ENCODE data around the gene UBR1. TPM values are rescaled to one million over a fixed set of nuclear protein-coding genes. Genes with fewer than 3 reads are reported as not detected.
A peak's percentile ranks its signal among the peaks of the same experiment; 100 is the strongest.
"Not testable (repeated sequence)": the region's sequence is repeated elsewhere in the genome, so short reads cannot be mapped to it uniquely, and the experiment has no call there.

UBR1 gene
- 10 to 100 TPM; 18.1 to 25.3 (median 23.1) TPM for polyA plus RNA-seq (ENCODE audit: insufficient read length in 4 of 4)

DNA sequence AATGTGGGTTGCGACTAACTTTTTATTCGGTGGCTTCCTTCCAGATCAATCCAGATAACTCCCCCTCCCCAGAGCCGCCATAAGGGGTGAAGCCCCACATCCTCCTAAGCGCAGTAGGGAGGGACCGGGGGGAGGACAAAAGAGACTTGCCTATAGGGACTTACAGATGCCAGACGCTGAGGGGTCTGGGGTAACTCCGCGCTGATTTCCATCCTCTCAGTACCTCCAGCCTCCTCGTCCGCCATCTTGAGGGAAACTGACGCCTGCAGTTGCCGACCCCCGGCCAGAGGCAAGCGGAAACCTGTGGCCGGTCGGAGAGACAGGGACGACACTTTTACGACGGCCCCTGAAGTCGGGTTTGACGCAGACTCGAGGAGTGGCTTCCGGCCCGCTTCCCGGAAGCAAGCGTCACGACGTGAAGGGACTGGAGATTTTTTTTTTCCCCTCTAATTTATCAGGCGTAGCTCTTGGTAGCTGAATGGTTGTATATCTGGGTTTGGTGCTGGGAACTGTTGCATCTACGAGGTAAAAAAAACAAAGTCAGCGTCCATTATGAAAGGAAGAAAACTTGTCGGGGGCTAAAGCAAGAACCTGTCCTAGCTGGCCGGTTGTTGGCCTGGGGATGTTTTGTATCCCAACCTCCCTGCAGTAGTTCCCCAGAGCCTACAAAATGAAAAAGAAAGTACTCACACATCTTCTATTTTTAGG, at the start of gene UBR1:
TSS of gene UBR1 (minus strand) at position 261 of the 708 bp plus-strand sequence. CDS start at position 245, 16 bp downstream.
- DNase-seq (ENCODE audit: low read depth in 4 of 4, low spot score in 3 of 4): peak; percentile 78 to 93 (median 86)

DNA sequence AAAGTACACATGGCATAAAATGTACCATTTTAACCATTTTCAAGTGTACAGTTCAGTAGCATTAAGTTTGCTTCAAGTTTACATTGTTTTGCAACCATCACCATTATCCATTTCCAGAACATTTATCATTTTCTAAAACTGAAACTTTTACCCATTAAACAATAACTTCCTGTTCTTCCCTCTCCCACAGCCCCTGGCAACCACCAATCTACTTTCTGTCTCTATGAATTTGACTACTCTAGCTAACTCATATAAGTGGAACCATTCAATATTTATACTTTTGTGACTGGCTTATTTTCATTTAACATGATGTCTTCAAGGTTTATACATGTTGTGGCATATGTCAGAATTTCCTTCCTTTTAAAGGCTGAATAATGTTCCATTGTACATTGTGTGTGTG, 47.4 kb upstream of the UBR1 start:
- DNase-seq (ENCODE audit: low read depth in 4 of 4, low spot score in 3 of 4): no peak

DNA sequence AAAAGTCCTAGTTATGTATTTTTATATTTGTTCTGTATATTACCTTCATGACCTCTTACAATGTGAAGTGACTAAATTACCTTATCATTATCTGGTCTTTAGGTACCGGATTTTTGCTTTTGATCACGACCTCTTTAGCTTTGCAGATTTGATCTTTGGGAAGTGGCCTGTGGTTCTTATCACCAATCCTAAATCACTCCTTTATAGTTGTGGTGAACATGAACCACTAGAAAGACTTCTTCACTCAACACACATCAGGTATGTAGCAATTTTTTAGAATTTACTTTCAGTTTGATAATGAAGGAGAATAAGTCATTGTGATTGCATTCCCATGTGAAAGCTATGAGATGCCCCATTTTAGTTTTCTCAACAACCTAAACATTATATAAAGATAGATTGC, 45.9 kb upstream of the UBR1 start:
- no peak for DNase-seq (ENCODE audit: low read depth in 4 of 4, low spot score in 3 of 4)

DNA sequence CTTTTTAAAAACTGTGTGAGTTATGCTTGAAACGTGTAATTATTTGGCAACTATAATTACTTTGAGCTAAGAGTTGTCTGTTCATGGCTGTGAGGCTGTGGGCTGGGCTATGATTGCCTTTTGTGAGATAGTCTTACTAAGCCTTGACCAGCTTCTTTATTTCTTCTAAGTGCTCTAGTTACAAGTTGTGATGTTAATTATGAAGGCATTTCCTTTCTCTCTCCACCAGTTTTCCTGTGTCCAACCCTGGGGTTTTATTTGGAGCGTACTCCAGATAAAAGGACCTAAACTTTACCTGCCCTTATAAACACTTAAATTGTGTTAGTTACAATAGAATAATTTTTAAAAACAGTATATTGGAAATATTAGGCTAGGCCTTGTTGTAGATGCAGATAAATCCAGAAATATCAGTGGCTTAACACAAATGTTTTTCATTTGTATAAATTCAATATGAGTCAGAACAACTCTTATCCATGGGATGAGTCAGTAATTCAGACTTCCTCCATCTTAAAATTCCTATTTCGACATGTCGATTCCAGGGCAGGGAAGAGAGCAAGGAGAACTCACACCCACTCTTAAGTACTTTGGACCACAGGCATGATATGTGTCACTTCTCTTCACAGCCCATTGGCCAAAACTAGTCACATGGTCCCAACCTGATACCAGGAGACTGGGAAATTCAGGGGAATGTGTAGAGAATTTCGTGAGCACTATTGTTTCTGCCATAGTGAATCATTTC, 44.5 kb upstream of the UBR1 start:
- DNase-seq (ENCODE audit: low read depth in 4 of 4, low spot score in 3 of 4): no peak

DNA sequence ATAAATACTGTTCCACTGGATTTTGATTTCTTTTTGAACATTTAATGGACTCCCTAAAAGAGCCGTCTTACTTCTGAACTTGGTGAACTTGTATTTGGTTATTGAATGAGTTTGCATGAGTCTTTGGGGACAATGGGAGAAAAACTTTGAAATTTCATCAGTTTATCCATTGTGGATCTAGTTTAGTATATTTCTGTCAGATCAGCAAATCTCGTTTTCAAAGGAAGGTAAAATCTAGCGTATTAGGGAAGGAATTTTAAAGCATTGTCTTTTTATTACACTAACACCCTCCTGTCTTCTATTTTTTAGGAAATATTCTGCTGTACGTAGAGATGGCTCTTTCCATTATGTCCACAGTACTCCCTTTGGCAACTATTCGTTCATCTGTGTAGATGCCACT, 40.3 kb upstream of the UBR1 start:
- no peak for DNase-seq (ENCODE audit: low read depth in 4 of 4, low spot score in 3 of 4)

DNA sequence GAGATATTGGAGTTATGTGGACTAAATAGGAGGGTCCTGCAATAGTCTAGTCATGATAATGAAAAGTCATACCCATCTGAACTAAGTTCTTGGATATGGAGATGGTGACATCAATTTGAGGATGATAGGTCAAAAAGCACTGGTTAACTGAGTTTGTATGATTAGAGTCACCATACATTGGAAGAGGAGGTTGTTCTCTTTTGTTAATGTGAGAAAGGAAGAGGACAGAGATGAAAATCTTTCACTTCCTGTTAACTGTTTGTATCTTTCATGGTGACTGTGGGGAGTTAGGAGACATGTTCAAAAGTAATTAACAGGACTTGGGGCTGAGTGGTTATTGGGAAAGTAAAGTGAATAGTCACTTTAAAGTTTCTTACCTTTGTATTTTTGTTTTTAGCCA, 38.7 kb upstream of the UBR1 start:
- DNase-seq (ENCODE audit: low read depth in 4 of 4, low spot score in 3 of 4): no peak

DNA sequence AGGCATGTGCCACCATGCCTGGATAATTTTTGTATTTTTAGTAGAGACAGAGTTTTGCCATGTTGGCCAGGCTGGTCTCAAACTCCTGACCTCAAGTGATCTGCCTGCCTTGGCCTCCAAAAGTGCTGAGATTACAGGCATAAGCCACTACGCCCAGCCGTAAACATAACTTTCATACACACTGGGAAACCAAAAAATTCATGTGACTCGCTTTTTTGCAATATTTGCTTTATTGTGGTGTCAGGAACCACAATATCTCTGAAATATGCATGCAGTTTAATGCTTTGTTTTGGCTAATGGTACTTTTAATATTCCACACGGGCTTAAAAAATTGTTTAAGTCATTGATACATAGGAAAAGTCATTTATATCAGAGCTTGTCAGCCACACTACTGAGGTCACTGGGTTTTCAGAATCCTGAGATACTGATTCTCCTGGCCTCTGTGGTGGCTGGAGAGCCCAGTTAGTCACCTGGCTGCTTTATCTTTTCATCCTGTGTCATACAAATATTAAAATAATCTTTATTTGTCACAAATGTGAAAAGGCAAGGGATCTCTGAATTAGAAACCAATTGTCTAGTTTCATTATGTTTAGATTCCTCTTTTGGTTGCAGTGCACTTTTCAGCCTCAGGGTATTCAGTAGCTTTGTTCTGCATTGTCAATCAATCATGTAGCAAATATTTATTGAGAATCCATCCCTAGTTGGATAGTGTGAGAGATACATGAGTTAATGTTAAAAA, 37.5 kb upstream of the UBR1 start:
- DNase-seq (ENCODE audit: low read depth in 4 of 4, low spot score in 3 of 4): no peak

DNA sequence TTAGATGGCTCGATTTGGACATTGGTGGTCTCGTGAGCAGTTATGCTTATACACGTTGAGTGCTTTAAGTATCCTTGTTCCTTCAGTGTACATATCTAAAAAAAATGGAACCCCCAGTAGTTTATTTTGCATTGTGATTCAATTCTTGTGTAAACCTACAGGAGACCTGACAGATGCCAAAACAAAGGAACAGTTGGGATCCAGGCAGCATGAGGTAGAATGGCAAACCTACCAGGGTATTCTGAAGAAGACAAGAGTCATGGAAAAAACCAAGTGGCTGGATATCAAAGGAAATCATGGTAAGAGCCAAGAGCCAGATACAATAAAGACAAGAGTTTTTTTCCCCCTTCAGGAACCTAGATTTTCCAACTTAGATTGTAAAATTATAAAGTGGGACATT, 29.5 kb upstream of the UBR1 start:
- DNase-seq (ENCODE audit: low read depth in 4 of 4, low spot score in 3 of 4): no peak

DNA sequence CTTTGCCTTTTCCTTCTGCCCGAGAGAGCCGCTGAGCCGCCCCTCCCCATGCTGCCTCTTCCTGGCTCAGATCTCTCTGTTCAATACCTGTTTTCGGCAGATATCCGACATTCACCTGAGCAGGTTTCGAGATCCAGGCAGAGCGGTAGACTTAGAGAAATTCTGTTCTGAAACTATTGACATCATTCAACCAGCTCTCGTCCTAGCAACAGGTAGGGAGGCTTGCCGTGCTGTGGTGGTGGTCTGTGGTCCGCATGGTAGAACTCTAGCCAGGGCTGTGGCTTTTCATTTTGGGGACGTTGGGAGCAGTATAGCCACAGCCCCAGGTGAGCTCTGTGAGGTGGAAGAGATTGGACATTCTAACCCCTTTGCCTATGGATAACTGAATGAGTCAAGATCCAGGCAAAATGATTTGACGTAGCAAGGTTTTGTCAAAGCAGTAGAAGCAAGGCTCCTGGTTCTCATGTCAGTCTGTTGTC, 28.4 kb upstream of the UBR1 start:
- DNase-seq (ENCODE audit: low read depth in 4 of 4, low spot score in 3 of 4): no peak

DNA sequence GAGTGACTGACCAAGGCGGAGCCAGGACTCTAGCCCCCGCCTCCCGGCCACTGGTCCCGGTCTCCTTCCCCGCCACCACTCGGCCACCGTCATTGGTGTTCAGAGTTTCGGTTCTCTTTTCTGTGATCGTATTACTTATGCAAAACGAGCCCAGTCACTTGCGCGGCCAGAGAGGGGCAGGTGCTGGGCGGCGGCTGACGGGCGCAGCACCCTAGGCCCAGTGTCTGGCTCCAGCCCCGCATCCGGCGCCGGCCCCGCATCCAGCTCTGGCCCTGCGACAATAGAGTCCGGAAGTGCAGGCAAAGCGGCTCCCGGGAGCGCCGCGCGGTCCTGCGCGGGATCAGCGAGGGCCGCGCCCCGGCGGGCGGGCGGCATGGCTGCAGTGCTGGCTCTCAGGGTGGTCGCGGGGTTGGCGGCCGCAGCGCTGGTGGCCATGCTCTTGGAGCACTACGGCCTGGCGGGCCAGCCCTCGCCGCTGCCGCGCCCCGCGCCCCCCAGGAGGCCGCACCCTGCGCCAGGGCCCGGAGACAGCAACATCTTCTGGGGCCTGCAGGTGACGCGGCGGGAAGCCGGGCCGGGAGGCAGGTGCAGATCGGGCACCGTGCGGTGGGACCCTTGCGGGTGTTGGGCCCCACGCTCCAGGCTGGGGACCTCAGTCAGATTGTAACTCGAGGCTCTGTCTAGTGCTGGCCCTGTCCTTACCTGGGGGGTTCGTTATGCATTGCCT, 27.8 kb upstream of the UBR1 start, which contains the start of gene TMEM62:
TSS of gene TMEM62 (plus strand) at position 157 of the 727 bp plus-strand sequence. CDS start at position 374, 217 bp downstream.
- DNase-seq (ENCODE audit: low read depth in 4 of 4, low spot score in 3 of 4): peak in 2 of 4 donors; percentile 58 to 59

DNA sequence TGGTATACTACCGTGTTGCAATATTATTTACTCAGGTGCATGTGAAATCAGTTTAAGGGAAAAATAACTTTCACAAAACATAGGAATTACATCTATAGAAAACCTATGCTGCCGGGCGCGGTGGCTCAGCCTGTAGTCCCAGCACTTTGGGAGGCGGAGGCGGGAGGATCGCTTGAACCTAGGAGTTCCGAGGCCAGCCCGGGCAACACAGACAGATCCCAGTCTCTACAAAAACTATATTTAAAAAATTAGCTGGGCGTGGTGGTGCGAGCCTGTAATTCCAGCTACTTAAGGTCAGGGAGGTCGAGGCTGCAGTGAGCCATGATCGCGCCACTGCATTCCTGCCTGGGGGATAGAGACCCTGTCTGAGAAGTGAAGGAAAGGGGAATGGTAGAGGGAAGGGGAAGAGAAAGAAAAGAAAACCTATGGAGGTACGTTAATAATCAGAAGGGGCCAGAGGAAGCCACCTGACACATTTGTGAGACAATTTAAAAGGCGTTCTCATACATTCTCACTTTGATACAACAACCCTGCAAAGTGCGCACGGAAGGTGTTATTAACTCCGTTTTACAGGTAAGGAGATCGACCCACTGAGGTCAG, 27.1 kb upstream of the UBR1 start:
- DNase-seq (ENCODE audit: low read depth in 4 of 4, low spot score in 3 of 4): no peak

DNA sequence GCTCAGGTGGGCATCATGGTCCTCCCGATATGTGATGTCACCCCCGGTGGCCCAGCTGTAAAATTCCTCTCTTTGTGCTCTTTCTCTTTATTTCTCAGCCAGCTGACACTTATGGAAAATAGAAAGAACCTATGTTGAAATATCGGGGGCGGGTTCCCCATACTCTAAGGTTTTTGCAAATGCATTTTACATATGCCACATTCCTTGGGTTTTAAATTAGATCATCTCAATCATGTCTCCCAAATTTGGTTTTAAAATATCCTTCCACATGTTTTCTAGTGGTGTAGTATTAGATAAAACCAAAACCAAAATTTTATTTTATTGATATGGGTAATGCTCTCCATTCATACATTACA, 23.1 kb upstream of the UBR1 start:
- no peak for DNase-seq (ENCODE audit: low read depth in 4 of 4, low spot score in 3 of 4)

DNA sequence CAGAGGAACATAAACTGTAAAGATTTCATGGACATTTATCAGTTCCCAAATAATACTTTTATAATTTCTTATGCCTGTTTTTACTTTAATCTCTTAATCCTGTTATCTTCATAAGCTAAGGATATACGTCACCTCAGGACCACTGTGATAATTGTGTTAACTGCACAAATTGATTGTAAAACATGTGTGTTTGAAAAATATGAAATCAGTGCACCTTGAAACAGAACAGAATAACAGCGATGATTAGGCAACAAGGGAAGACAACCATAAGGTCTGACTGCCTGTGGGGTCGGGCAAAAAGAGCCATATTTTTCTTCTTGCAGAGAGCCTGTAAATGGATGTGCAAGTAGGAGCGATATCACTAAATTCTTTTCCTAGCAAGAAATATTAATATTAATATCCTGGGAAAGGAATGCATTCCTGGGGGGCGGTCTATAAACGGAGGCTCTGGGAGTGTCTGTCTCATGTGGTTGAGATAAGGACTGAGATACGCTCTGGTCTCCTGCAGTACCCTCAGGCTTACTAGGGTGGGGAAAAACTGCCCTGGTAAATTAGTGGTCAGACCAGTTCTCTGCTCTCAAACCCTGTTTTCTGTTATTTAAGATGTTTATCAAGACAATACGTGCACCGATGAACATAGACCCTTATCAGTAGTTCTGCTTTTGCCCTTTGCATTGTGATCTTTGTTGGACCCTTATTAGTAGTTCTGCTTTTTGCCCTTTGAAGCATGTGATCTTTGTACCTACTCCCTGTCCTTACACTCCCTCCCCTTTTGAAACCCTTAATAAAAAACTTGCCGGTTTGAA, 22.5 kb upstream of the UBR1 start:
- DNase-seq (ENCODE audit: low read depth in 4 of 4, low spot score in 3 of 4): not testable (repeated sequence)

DNA sequence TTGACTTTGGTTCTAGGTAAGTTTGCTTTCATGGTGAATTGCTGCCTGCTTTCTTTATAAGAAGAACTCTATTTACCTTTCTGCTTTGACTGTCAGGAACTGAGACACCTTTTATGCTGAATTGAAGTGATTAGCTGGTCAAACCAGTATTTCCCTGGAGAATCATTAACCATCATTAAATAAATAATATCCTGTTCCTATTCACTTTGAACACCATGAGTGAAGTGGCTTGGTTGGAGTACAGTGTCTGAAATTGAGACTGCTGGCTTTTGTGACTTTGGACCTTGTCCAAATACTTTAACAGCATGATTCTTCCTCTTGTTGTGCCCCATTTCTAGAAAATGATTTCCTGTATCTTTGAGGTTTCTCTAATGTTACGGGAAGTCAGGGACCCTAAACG, 21.9 kb upstream of the UBR1 start:
- peak in 1 of 4 donors; percentile 39 for DNase-seq (ENCODE audit: low read depth in 4 of 4, low spot score in 3 of 4)

DNA sequence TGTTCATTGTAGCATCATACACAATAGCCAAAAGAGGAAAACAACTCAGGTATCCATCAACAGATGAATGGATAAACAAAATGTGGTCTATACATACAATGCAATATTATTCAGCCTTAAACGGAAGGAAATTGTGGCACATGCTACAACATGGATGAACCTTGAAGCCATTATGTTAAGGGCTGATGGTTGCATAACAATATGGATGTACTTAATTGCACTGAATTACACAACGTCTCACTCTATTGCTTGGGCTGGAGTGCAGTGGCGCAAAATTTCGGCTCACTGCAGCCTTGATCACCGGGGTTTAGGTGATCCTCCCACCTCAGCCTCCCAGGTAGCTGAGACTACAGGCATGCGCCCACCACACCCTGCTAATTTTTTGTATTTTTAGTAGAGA, 20.5 kb upstream of the UBR1 start:
- no peak for DNase-seq (ENCODE audit: low read depth in 4 of 4, low spot score in 3 of 4)

DNA sequence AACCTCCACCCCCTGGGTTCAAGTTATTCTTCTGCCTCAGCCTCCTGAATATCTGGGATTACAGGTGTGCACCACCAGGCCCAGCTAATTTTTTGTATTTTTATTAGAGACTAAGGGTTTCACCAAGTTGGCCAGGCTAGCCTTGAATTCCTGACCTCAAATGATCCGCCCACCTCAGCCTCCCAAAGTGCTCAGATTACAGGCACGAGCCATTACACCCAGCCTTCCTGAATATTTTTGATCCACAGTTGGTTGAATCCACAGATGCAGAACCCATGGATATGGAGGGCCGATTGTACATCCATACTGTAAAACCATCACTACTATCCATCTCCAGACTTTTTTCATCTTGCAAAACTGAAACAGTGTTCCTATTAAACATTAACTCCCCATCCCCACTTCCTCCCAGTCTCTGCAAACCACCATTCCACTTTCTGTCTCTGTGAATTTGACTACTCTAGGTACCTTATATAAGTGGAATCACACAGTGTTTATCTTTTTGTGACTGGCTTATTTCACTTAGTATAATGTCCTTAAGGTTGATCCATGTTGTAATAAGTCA, 19.3 kb upstream of the UBR1 start:
- no peak for DNase-seq (ENCODE audit: low read depth in 4 of 4, low spot score in 3 of 4)

DNA sequence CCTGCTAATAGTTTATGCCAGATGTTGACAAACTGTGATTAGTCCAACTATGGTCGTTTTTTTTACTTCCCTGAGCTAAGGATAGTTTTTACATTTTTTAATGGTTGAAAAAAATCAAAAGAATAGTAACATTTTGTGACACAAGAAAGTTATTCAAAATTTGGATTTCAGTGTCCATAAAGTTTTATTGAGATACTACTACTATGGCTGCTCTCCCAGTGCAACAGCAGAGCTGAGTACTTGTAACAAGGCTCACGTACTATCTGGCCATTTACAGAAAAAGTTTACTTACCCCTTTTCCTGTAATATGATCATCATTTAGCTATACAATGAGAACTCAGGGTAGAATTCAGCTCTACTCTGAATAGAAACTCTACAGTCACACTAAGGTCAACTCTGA, 16.0 kb upstream of the UBR1 start:
- no peak for DNase-seq (ENCODE audit: low read depth in 4 of 4, low spot score in 3 of 4)

DNA sequence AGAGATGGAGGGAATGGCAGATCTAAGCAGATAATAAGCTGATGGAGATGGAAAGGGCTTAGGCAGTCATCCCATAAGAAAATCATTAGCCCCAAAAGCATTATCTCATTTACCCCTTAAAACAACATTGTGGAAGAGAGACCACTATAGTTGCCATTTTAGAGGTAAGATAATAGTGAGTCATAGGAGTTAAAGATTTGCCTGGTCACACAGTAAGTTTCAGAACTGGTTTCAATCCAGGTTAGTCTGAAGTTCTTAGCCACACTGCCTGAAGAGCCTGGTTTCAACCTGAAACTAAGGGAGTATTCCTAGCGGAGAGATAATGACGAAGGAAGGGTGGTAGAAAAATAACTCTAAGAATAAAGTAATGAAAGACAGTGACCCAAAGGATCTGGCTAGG, 13.0 kb upstream of the UBR1 start:
- DNase-seq (ENCODE audit: low read depth in 4 of 4, low spot score in 3 of 4): no peak

DNA sequence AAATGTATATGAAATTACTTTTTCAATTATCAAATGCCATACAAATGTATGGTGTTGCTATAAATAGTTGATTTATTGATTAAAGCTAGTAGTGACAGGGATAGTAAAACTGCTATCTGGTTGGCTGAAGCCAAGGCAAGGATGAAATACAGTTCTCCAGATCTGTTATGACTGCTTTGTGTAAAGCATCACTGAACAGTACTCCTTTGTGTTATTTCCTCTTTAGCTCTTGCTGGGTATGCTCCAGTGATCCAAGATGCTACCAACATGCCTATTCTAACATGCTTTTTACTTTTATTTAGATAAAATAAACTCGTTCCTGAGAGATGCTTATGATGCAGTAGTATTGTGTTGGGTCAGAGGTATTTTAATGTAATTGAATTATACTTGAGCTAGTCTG, 12.4 kb upstream of the UBR1 start:
- DNase-seq (ENCODE audit: low read depth in 4 of 4, low spot score in 3 of 4): no peak

Measured in left renal pelvis (tissue), 4 donors.